Lower leg skin (tissue), 3 donors: ENCODE data around the gene LETMD1.

Experiments used
- POLR2A ChIP-seq, 2 donors: fragments of 450-650 bp; IDR thresholded peaks; one replicate each; pipeline ENCODE4 v1.6.1; 2016 to 2017; ENCODE audit warnings: antibody characterized with exemption in 2 of 2, mild to moderate bottlenecking in 1 of 2, moderate library complexity in 1 of 2
- TF ChIP-seq, protein P1 (sequence below), 3 donors: fragments of 450-650 bp; IDR thresholded peaks; one replicate each; pipeline ENCODE4 v1.5.1; 2016; ENCODE audit warnings: antibody characterized with exemption in 3 of 3, mild to moderate bottlenecking in 3 of 3, moderate library complexity in 2 of 3

- TF ChIP-seq, protein P1, sequence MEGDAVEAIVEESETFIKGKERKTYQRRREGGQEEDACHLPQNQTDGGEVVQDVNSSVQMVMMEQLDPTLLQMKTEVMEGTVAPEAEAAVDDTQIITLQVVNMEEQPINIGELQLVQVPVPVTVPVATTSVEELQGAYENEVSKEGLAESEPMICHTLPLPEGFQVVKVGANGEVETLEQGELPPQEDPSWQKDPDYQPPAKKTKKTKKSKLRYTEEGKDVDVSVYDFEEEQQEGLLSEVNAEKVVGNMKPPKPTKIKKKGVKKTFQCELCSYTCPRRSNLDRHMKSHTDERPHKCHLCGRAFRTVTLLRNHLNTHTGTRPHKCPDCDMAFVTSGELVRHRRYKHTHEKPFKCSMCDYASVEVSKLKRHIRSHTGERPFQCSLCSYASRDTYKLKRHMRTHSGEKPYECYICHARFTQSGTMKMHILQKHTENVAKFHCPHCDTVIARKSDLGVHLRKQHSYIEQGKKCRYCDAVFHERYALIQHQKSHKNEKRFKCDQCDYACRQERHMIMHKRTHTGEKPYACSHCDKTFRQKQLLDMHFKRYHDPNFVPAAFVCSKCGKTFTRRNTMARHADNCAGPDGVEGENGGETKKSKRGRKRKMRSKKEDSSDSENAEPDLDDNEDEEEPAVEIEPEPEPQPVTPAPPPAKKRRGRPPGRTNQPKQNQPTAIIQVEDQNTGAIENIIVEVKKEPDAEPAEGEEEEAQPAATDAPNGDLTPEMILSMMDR (IDR thresholded peaks at IDR 0.05): no peak
- no peak for TF ChIP-seq POLR2A (IDR thresholded peaks at IDR 0.05)
These were observed 27.3 kb downstream of the LETMD1 start for GRCh38 chr12:51075390-51075789.
